A549 treated with dexamethasone at 1 μM for 4 hours (cell line): ENCODE measurements around the gene PATZ1. TPM values are rescaled to one million over a fixed set of nuclear protein-coding genes. Genes with fewer than 3 reads are reported as not detected.

Source experiments
- total RNA-seq: library from RNA; stranded (reverse); fragments of 200-300 nt; extraction: Qiagen RNA extraction; gene quantifications from 5 replicates; pipeline ENCODE4 v1.2.3, GENCODE V29; 2022

The PATZ1 gene, protein sequence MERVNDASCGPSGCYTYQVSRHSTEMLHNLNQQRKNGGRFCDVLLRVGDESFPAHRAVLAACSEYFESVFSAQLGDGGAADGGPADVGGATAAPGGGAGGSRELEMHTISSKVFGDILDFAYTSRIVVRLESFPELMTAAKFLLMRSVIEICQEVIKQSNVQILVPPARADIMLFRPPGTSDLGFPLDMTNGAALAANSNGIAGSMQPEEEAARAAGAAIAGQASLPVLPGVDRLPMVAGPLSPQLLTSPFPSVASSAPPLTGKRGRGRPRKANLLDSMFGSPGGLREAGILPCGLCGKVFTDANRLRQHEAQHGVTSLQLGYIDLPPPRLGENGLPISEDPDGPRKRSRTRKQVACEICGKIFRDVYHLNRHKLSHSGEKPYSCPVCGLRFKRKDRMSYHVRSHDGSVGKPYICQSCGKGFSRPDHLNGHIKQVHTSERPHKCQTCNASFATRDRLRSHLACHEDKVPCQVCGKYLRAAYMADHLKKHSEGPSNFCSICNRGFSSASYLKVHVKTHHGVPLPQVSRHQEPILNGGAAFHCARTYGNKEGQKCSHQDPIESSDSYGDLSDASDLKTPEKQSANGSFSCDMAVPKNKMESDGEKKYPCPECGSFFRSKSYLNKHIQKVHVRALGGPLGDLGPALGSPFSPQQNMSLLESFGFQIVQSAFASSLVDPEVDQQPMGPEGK
- 17.7 to 22.1 TPM (median 20.5 TPM) in 5 replicates for total RNA-seq

DNA sequence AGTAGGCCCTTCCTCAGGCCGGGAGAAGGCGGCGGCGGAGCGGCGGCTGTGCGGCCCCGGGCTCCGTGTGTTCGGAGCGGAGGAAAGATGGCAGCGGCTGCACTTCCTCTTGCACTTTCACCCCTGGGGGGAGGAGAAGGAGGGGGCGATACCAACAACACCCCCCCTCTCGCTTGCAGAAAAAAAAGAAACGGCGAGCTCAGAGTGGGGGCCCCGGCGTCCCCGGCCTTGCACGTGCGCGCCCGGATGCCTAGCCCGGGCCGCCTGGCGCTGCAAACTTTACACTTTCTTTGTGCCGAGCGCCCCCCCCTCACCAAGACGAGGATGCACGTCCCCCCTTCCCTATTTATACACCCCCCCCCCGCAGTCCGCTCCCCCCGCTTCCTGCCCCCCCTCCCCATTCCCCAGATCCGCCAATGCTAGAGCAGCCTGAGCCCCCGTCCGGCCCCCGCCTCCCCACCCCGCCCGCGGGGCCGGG, at the start of gene PATZ1:
TSS of gene PATZ1 (minus strand) at position 92 of the 478 bp plus-strand sequence. CDS start 744 bp downstream, outside the sequence.

DNA sequence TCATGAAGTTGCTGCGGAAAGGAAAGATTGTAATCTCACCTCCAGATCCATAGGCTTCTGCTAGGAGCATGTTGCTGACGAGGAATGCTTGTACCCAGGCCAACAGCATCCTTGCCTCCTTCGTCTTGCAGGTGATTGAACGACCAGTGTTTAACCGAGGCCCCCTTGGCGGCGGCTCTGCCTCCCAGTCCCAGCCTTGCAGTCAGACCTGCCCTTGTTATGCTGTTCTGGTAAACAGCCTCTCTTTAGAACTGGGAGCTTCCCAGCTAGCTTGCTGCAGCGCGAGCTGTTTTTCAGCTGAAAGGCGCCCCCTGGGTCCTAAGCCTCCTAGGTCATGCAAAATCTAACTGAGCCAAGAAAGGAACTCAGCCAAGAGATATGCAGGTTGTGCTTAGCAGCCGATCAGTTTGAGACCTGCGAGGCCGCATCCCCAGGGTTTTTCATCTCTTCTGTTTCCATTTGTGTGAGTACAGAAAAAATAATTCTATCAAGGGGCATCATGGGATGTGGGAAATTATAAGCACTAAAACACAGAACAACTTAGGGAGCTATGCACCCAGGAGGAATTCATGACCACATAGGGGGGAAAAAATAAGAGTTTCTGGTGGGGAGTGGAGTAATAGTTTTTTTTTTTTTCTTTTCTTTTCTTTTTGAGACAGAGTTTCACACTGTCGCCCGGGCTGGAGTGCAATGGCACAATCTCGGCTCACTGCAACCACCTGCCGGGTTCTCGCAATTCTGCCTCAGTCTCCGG, 53.7 kb downstream of the PATZ1 start, which contains the start of gene PIK3IP1:
TSS of gene PIK3IP1 (minus strand) at position 253 of the 754 bp plus-strand sequence. CDS start at position 109, 144 bp downstream.

Other genes starting within 250 kb of the PATZ1 start
- gene SELENOM, start 238.8 kb downstream of the PATZ1 start, total RNA-seq, result 53.7 to 62.7 TPM (median 56.7 TPM) in 5 replicates
- gene INPP5J, start 223.4 kb downstream of the PATZ1 start, total RNA-seq, result 0.21 to 0.55 TPM (median 0.47 TPM) in 5 replicates
- not detected in 5 replicates for gene PLA2G3, start 205.8 kb downstream of the PATZ1 start, total RNA-seq
- 22.3 to 25.7 TPM (median 24.8 TPM) in 5 replicates for gene RNF185, start 186.2 kb downstream of the PATZ1 start, total RNA-seq
- 6.2 to 9.1 TPM (median 7.0 TPM) in 5 replicates for gene LIMK2, start 134.0 kb downstream of the PATZ1 start, total RNA-seq
- gene PIK3IP1, start 53.9 kb downstream of the PATZ1 start, total RNA-seq, result 0.47 to 0.65 TPM (median 0.53 TPM) in 5 replicates
- gene DRG1, start 53.3 kb upstream of the PATZ1 start, total RNA-seq, result 55.8 to 85.9 TPM (median 61.0 TPM) in 5 replicates
- 13.8 to 16.8 TPM (median 15.5 TPM) in 5 replicates for gene EIF4ENIF1, start 143.5 kb upstream of the PATZ1 start, total RNA-seq
- 5.7 to 10.8 TPM (median 10.0 TPM) in 5 replicates for gene SFI1, start 150.2 kb upstream of the PATZ1 start, total RNA-seq